Cortex of kidney (tissue), 1 donor: ENCODE measurements around the gene ASTE1.
"Not testable (repeated sequence)": the region's sequence is repeated elsewhere in the genome, so short reads cannot be mapped to it uniquely, and the experiment has no call there.

ENCODE experiments used
- DNase-seq: peaks from one replicate; lab custom pipeline; 2025; lab: John Stamatoyannopoulos, UW

Gene ASTE1, protein sequence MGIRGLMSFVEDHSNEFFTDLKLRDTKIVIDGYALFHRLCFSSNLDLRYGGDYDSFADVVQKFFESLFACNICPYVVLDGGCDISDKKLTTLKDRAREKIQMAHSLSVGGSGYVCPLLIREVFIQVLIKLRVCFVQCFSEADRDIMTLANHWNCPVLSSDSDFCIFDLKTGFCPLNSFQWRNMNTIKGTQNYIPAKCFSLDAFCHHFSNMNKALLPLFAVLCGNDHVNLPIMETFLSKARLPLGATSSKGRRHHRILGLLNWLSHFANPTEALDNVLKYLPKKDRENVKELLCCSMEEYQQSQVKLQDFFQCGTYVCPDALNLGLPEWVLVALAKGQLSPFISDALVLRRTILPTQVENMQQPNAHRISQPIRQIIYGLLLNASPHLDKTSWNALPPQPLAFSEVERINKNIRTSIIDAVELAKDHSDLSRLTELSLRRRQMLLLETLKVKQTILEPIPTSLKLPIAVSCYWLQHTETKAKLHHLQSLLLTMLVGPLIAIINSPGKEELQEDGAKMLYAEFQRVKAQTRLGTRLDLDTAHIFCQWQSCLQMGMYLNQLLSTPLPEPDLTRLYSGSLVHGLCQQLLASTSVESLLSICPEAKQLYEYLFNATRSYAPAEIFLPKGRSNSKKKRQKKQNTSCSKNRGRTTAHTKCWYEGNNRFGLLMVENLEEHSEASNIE

DNA sequence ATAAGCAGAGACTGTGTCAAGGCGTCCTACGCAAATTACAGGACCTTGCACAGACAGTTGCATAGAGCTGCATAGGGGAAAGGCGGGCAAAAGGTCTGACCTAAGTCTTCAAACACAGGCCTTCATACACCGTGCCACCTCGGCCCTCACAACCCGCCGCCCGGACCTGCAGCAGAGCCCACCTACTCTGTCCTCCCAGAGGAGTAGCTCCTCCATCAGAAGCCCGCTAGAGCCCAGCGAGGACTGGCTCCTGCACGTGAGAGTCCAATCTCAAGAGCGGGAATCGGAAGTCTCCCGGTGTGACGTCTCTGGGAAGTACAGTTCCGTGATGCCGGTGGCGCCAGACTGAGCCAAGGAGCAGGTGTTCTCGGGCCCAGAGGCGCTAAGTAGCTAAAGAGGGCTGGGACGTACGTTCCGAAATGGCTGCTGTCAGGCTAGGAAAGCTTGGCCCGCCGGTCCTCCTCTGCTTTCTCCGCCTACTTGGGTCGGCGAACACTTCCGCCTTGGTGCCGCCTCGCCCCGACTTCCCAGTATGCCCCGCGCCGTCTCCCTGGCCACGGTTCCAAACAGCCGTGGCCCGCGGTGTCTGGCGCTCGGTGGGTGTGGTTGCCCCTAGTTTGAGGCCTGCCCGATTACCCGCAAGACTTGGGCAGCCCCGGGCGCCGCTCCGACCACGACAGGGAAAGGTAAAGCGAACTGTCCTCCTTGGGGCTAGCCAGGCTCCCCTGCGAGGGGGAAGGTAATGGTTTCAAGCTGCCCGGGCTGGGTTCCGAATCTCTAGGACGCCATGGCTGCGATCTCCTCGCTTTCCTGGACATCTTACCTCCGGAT is at the start of gene ASTE1, which contains the start of gene NEK11:
Gene ASTE1, minus strand, starts transcription at position 505 of the 831 bp plus-strand sequence. CDS start 1,519 bp downstream, outside the sequence.
Gene NEK11, plus strand, starts transcription at position 557 of the 831 bp plus-strand sequence. CDS start 2,832 bp downstream, outside the sequence.
- DNase-seq, result no peak

- DNase-seq, result no peak
Measured at GRCh38 chr3:131075632-131076328, 49.2 kb upstream of the ASTE1 start.

- DNase-seq, result no peak
Measured at GRCh38 chr3:131072845-131073244, 46.2 kb upstream of the ASTE1 start.

GRCh38 chr3:131072099-131072559 is 45.5 kb upstream of the ASTE1 start:
- DNase-seq, result no peak

- DNase-seq, result no peak
Measured at GRCh38 chr3:131067983-131068382, 41.4 kb upstream of the ASTE1 start.

DNA sequence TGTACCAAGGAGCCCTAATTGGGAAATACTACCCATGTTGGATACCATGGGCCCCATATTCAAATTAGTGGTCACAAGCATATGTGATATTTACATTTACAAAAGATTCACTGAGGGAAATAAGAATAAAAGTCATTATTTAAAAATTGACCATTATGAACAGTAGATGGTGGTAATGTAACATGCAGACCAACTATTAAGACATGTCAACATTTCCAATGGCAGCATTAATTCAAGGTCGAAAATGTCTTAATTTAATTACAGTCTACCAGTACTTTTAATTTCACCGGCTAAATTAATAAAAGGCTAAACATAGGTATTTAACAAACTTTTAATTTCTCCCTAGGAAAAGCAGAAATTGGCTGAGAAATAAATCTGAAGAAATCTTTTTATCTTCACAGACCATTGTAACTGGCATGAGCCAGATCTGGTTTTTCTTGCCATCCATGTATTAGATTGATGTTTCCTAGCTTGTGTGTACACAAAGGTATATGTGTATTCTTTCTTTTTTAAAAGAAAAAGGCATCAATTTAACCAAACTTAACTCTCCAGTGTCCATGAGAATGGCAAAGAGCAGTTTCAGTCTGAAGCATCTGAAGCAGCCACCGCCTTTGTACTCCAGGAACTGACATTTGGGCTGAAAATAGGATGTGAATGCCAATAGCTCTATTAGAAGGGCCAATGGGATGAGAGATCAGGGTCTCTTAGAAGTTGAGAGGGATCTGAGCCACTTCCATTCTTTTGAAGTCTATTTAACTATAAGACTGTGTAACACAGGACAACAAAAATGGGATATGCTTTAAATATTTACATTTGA is 26.6 kb upstream of the ASTE1 start:
- DNase-seq, result no peak

DNA sequence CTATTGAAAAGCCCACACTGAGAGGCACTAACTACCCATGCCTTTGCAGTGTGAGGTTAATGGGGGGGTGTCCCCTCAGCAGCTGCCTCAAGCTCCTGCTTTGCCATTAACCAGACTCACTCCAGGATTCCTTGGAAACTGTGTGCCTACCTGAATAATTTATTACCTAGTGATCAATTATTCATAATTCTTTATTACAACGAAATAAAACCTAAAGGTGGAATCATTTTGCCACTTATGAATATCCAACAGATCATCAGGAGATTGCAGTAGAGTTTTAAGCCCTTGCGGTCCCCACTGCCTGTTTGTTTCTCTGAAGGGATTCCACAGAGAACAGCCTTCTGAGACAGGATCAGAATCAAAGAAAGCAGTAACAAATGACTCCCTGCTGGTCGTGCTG is 23.4 kb upstream of the ASTE1 start:
- DNase-seq, result no peak

- no peak for DNase-seq
Measured at GRCh38 chr3:131048030-131048429, 21.4 kb upstream of the ASTE1 start.

GRCh38 chr3:131047582-131047981 is 21.0 kb upstream of the ASTE1 start:
- DNase-seq, result no peak

DNA sequence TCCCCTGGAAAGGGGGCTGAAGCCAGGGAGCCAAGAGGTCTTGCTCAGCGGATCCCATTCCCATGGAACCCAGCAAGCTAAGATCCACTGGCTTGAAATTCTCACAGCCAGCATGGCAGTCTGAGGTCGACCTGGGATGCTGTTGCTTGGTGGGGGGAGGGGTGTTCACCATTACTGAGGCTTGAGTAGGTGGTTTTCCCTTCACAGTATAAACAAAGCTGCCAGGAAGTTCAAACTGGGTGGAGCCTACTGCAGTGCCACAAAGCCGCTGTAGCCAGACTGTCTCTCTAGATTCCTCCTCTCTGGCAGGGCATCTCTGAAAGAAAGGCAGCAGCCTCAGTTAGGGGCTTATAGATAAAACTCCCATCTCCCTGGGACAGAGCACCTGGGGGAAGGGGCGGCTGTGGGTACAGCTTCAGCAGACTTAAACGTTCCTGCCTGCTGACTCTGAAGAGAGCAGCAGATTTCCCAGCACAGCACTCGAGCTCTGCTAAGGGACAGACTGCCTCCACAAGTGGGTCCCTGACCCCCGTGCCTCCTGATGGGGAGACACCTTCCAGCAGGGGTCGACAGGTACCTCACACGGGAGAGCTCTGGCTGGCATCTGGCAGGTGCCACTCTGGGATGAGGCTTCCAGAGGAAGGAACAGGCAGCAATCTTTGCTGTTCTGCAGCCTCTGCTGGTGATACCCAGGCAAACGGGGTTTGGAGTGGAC is 15.8 kb upstream of the ASTE1 start:
- not testable (repeated sequence) for DNase-seq

DNA sequence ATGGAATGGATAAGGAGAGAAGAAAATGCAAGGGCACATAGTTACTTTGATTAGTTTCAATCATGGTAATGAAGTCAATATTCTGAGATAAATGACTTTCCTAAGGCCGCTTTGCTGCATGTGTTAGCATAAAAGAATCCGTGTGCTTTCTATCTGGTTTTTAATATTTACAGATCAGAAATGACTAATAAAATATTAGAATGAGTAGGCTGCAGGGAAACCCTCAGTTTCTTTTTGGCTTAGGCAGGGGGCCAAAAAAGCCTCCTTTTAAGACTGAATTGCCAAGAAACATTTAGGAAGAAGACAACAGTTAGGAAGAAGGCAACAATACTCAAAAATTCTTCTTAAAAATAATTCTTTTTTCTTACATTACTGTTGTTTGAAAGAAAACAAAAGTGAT is 11.7 kb upstream of the ASTE1 start:
- no peak for DNase-seq

DNA sequence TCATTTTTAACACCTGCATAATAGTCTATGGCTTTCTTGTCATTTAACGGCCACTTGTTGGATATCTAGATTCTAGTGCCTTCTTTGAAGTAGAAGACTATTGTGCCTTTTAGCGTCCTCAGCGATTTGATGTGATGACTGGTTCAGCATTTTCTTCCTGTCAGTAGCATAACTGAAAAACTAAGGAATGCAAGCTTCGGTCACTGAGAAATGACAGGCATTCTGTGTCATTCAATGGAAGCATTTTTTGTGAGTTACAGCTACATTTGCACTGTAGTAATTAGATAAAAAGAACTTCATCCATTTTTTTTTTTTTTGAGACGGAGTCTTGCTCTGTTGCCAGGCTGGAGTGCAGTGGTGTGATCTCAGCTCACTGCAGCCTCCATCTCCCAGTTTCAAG is 10.4 kb upstream of the ASTE1 start:
- DNase-seq, result no peak

- no peak for DNase-seq
Measured at GRCh38 chr3:131036200-131036816, 9.7 kb upstream of the ASTE1 start.

DNA sequence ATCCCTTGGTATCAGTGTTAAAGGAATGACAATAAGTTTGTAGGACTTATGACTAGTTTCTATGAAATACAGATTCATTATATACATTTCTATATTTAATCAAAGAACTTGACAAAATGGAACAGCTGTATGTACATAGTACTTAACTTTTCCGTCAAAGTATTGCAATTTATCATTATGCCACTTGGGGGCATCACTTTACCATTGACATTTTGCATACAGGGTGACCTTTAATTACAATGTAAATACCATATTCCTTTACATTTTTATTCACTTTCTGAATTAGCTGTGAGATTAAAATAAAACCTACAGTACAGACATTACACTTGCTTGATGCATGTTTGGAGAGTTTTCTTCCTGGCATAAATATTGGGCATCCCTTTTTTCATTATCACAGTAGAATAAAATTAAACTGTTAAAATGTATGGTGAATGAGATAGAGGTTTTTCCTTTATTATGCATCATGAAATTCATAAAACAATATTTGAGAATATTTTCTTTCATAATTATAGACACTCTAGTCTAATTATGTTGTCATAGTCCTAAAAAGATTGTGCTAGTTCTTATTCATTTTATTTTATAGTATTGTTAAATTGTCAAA is 7.0 kb upstream of the ASTE1 start:
- no peak for DNase-seq

GRCh38 chr3:131031660-131032059 is 5.0 kb upstream of the ASTE1 start:
- DNase-seq, result no peak

DNA sequence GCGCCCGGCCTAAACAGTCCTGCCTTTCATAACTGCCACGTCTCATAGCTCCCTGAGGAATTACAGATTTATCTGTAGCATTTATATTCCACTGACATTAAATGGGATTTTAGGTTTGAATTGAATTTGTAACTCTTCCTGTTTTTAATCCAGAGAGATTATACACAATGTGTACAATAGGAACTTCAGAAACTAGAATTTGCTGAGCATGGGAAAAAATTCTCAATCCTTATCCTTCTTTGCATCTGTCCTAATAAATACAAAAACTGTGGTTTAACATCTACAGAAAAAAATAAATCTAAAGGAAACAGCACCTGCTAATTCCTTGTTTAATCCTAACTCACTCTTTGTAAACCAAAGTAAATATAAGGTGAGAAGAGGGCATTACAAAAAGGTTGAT is 2.2 kb upstream of the ASTE1 start:
- DNase-seq, result no peak

DNA sequence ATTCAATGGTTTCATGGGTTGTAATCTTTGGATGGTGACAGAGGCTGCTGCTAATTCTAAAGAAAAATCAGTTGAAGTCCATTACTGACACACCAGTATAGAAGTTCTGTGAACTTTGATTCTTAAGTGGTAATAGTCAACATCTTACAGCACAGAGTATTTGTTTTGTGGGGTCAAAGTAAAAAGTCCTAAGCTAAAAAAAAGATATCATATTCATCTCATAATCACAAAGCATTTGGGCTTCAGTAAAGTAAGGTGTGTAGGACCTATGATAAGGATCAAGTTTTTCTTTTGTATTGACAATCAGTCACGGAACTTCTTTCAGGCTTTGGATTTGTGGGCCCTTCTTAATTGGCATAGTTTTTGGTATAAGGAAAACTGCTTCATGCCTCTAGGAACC is 1.1 kb downstream of the ASTE1 start:
- DNase-seq, result no peak

DNA sequence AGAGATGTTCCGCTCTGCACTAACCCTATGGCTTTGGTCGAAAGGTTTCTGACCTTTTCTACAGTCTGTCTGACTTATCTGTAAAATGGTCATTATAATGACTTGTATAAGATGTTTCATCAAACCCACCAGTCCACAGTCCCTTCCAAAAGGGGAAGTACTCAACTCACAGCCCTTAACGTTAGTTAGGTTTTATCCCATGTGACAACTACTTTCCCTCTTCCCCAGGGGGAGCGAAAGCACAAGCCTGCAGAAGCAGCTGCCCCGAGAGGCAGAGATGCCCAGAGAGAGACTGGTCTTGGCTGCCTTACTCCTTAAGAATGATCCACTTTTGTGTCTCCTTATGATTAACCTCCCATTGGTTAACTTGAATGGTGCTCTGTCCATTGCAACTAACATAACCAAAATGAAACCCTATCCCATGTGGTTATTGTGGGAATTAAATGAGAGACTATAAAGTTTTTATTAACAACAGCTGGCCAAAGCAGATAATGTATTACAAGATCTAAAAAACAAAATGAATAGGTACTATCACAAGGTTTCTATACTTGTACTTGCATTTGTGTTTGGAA is 6.4 kb downstream of the ASTE1 start:
- DNase-seq, result no peak

GRCh38 chr3:131018970-131019369 is 7.7 kb downstream of the ASTE1 start:
- DNase-seq, result no peak
